T47D (cell line): ENCODE data around the gene FCRL2.

Experiments used
- DNase-seq, 2 experiments: peaks; one replicate each; pipeline versions ENCODE4 v3.0.0 to v3.0.0-alpha.2; 2011 to 2012; ENCODE audit warnings: low read depth in 1 of 2, low spot score in 1 of 2
- JUND ChIP-seq: IDR thresholded peaks from 2 replicates; pipeline ENCODE4 v1.6.1; 2012; ENCODE audit warnings: low read depth
- in situ Hi-C: cut with HindIII; loops from 2 replicates; pipeline ENCODE4 v1.10.0; 2016; ENCODE audit warnings: low sequenced_read_pairs, low pct_unique_long_range_greater_than_20kb

The FCRL2 gene

GRCh38 chr1:157734321-157734720, 42.6 kb downstream of the FCRL2 start:
- no peak for DNase-seq
- in situ Hi-C loops: no loop called here
- TF ChIP-seq JUND: no peak

DNA sequence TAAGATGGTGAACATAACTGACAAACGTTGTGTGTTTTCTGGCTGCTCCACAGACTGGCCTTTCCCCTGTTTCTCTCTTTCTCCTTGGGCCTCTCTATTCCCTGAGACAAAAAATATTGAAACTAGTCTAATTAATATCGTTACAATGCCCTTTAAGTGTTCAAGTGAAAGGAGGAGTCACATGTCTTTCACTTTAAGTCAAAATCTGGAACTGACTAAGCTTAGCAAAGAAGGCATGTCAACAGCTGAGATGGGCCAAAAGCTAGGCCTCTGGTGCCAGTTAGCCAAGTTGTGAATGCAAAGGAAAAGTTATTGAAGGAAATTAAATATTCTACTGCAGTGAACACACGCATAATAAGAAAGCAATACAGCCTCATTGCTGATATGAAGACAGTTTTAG, 44.2 kb downstream of the FCRL2 start:
- in situ Hi-C loops: no loop called here
- DNase-seq: no peak
- TF ChIP-seq JUND: no peak

- TF ChIP-seq JUND: no peak
- in situ Hi-C loops: no loop called here
- DNase-seq: no peak
These were observed 51.7 kb downstream of the FCRL2 start for GRCh38 chr1:157725221-157725577.

GRCh38 chr1:157724537-157725220, 52.3 kb downstream of the FCRL2 start:
- TF ChIP-seq JUND: no peak
- in situ Hi-C loops: no loop called here
- no peak for DNase-seq

GRCh38 chr1:157723157-157723556, 53.8 kb downstream of the FCRL2 start:
- no peak for TF ChIP-seq JUND
- in situ Hi-C loops: no loop called here
- no peak for DNase-seq

DNA sequence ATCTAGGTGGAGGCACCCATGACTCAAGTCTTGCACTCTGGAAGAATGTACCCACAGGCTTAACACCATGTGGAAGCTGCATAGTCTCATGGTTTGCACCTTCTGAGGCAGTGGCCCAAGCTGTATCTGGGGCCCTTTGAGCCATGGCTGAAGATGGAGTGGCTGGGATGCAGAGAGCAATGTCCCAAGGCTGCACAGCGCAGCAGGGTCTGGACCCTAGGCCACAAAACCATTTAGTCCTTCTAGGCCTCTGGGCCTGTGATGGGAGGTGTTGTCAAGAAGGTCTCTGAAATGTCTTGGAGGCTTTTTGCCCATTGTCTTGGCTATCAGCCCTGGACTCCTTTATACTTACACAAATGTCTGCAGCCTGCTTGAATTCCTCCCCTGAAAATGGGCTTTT, 54.9 kb downstream of the FCRL2 start:
- in situ Hi-C loops: no loop called here
- no peak for DNase-seq
- TF ChIP-seq JUND: no peak

GRCh38 chr1:157715736-157716135, 61.2 kb downstream of the FCRL2 start:
- peak in 1 of 2 experiments; percentile 58 for DNase-seq
- no peak for TF ChIP-seq JUND
- in situ Hi-C loops: no loop called here

- in situ Hi-C loops: no loop called here
- DNase-seq: no peak
- no peak for TF ChIP-seq JUND
These were observed 65.1 kb downstream of the FCRL2 start for GRCh38 chr1:157711802-157712201.

- in situ Hi-C loops: no loop called here
- DNase-seq: no peak
- TF ChIP-seq JUND: no peak
These were observed 72.1 kb downstream of the FCRL2 start for GRCh38 chr1:157704878-157705277.

GRCh38 chr1:157703981-157704380, 73.0 kb downstream of the FCRL2 start:
- no peak for TF ChIP-seq JUND
- in situ Hi-C loops: no loop called here
- DNase-seq: no peak

DNA sequence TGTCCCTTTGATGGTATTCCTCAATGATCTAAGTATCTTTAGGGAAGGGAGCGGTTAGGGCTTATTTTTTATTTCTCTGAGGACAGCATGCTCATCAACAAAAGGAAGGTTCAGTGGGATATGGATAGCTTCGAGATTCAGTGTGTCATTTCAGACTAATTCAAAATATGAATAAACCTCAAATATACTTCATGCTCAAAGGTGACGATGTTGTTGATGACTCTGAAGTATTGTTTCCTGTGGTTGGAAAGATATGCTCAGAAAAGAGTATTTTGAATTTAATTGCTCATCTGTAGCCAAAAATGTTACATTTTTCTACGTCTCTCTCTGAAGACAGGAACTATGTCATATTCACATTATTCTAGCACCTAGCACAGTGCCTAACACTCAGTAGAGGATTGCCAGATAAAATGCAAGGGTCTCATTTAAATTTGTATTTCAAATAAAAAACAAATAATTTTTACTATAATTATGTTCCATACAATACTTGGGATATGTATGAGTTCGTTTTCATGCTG, 74.6 kb downstream of the FCRL2 start:
- TF ChIP-seq JUND: no peak
- in situ Hi-C loops: no loop called here
- DNase-seq: no peak

GRCh38 chr1:157700732-157701131, 76.2 kb downstream of the FCRL2 start, which contains the start of gene FCRL3:
Gene FCRL3, minus strand, starts transcription at chr1:157700769. Its CDS starts 280 bp downstream, at chr1:157700489.
- in situ Hi-C loops: no loop called here
- no peak for DNase-seq
- no peak for TF ChIP-seq JUND

GRCh38 chr1:157700305-157700704, 76.6 kb downstream of the FCRL2 start:
- TF ChIP-seq JUND: no peak
- in situ Hi-C loops: no loop called here
- no peak for DNase-seq

DNA sequence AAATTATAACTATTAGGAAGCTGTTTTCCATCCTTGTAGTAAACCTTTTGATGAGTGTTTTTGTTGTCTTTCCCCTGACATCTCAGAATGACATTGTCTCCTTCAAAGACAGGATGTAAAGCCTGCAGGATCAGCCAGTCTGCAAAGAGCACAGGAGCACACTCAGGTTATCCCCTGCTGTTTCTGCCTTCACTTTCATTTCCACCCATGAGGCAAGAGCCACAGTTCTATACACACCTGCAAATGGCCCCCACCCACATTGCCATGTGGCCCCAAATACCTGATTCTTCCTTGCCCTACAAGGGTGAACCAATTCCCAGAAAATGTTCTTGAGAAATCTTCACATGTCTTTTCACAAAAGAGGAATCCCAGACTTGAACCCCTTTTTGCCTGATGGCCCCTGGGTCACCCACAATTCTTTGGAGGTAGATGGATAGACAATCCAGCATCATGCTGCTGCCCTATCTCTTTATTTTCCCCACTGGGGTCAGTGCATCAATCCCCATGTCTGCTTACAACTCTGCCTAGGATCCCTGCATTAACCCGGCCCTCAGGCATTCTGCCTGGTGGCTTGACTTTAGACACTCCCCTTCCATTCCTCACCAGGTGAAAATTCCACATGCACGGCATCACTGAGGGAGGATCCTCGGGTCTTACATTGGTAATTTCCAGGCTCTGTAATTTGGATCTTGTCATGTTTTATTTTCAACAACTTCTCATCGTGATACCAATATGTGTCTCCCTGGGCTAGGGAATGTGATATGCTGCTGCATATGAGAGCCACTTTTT, 79.0 kb downstream of the FCRL2 start:
- no peak for TF ChIP-seq JUND
- no peak for DNase-seq
- in situ Hi-C loops: no loop called here
